Stimulated activated CD4-positive, alpha-beta T cell treated with anti-CD3 and anti-CD28 coated beads, Interleukin-2, amount 100 ng/mL, for 24 hours (primary cell): ENCODE results near the gene TTLL8.

Experiments
- DNase-seq, 2 donors: peaks; one replicate each; pipeline ENCODE4 v3.0.0-alpha.2; 2020

TTLL8 gene

GRCh38 chr22:50016308-50016987 is 41.6 kb downstream of the TTLL8 start:
- DNase-seq, result no peak

DNA sequence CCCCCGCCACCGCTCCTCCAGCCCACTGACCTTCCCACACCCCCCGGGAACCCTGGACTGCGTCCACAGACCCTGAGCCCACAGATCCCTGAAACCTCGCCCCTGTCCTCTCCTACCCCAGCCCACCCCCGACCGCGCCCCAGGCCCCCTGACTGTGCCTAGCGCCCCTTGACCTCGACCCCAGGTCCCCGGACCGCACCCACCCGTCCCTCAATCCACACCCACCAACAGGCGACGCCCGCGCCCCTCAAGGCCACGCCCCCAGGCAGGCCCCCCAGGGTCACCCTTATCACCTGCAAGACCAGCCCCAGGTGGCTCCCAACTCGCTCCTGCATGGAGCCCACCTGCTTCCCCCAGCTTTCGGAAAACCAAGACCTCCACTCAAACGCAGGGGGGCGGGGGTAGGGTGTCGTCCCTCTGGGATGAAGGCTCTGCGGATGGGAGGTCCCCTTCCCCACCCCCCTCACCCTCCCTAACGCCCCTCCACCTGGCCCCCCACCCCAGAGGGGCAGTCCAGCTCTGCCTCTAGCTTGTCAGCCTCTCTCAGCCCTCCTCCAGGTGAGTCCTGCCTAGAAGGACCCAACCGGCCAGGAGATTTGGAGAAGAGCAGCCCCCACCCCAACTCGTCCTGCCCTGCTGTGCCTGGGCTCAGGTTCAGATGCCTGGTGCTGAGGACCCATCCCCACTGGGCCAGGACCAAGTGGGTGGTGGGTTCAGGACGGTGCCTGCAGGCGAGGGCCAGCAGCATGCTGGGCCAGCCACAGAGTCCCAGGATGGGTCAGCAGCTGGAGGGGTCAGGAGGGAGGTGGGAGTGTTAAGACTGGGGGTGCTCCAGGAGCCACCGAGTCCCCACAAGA is 42.4 kb downstream of the TTLL8 start:
- no peak for DNase-seq

GRCh38 chr22:50014655-50015401 is 43.3 kb downstream of the TTLL8 start:
- DNase-seq, result no peak

DNA sequence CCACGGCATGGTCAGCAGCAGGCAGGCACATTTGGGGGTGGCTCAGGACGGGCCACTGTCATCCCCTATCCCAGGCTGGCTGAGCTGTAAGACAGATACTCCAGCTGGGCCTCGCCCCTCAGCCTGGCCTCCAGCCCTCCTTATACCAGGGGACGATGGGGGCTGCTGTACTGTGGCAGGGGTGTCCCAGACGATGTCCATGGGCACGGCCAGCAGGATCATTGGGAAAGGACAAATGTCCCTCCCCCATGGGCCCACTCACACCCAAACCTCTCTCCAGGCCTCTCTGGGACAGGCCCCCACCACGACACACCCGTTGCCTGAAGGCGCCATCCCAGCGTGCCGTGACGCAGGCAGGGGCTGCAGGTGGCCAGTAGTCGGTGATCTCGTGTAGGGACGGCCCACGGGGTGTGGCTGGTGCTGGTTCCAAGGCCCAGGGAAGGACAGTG is 44.0 kb downstream of the TTLL8 start:
- DNase-seq, result no peak

- no peak for DNase-seq
These were observed 45.6 kb downstream of the TTLL8 start, which contains the start of gene IL17REL for GRCh38 chr22:50012211-50013181. Gene IL17REL, minus strand, starts transcription at chr22:50012765. Its CDS starts 119 bp downstream, at chr22:50012646.

GRCh38 chr22:50011447-50012210 is 46.5 kb downstream of the TTLL8 start:
- no peak for DNase-seq

- peak; percentile 47 to 56 for DNase-seq
These were observed 47.2 kb downstream of the TTLL8 start for GRCh38 chr22:50010676-50011446.

GRCh38 chr22:50009765-50010675 is 48.1 kb downstream of the TTLL8 start:
- DNase-seq, result no peak

GRCh38 chr22:50009251-50009650 is 48.8 kb downstream of the TTLL8 start:
- no peak for DNase-seq

DNA sequence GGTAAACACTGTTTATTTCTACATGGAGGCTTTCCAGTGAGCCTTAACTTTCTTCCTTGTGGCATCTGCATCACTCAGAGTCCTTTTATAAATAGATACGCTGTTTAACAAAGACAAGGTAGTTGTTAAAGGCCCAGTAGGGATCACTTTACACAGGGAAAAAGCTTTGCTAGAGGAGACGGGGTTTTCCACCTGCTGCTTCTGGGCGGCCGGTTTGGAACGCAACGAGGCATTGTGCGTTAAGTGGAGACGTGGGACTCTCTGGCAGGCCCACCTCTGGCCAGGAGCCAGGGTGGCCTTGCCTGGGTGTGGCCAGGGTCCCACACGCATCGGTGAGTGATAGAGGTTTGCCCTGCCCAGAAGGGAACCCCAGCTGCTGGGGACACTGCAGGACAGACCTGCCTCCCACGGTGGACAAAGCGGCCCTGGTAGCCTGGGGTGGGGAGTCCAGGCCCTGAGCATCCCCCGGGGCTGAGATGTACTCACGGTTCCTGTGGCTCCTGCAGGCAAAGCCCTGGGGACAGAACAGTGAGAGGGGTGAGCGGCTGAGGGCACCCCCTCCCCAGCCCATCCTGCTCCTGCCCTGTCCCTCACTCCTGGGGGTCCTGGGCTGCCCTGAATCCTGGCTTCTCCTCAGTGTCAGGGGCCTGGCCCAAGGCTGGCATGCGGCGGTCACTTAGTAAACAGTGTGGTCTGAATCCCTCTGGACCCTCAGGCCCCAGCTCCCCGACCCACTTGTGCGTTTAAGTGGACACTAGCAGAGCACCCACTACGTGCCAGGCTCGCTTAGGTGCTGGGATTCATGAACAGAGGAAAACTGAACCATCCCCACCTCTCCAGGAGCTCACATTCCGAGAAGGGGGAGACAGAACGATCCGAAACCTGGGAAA is 49.7 kb downstream of the TTLL8 start:
- DNase-seq, result no peak

GRCh38 chr22:50007057-50007511 is 51.0 kb downstream of the TTLL8 start:
- DNase-seq, result no peak

DNA sequence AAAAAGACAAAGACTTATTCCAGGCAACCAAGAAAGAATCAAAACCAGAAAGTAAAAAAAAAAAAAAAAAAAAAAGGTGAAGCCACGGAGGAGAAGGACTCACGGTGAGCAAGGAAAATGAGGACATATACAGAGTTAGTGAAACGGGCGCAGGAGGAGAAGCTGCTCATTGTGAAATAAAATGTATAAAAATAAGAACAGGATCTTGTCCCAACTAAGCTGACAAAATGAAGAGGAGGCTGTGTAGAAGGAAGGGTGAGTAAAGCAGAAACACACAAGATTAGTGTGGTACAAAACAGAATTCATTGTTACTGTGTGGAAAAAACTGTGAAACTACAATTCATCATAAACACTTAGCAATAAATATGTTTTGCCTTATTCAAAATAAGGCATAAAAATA is 53.2 kb downstream of the TTLL8 start:
- no peak for DNase-seq

DNA sequence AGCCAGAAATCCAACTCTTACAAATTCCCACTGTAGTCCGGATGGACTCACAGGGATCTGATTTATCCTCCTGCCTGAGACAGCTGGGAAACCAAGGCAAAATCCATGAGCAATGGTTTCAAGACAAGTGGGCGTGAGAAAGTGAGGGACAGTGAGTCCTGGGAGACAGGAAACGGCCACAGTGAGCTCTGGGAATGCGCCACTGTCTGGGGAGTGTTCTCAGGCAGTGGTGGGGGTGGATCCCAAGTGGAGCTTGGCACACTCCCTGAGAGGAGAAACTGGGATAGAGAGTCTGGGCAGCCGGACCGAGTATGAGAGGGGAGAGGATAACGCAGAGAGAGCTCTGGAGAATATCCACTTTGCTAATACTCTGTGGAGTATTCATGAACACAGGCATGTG is 55.3 kb downstream of the TTLL8 start:
- DNase-seq, result no peak

- DNase-seq, result no peak
These were observed 56.5 kb downstream of the TTLL8 start for GRCh38 chr22:50001388-50002231.

DNA sequence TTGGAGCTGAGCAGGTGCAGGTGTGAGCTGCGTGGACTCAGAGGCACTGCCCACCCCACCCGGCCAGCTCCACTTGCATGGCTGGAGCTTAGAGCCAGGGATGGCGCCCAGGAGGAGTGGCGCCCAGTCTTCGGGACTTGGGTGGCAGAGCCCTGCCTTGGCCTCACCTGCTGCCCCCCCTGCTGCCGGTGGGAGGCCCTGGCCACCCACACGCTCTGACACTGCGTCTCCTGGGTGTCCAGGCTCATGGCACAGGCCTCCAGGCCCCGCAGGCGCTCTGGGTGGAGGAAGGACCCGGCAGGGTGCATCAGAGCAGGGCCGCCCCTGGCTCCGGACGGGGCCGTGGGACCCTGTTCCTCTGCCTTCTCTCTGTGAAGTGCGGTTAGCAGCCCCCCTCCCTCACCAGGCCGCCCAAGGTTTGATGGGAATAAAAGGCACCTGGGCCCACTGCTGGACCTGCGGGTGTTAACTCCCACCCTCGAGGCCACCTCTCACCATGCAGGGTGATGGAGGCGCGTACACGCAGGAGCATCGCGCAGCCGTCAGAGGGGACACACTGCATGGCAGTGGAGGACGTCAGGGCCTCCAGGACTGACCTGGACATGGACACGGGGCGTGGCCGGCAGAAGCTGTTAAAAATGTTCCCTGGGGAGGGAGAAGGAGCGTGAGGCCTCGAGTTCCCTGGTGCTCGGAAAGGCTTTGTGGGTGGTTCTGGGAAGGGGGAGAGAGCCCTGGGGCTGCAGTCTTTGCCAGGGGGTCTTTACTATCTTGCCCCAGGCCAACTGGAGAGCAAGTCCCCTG is 57.3 kb downstream of the TTLL8 start:
- no peak for DNase-seq

GRCh38 chr22:49999946-50000586 is 58.0 kb downstream of the TTLL8 start:
- DNase-seq, result no peak
